SK-N-SH (cell line): ENCODE results near the gene SLC37A1. TPM values are rescaled to one million over a fixed set of nuclear protein-coding genes. Genes with fewer than 3 reads are reported as not detected.

Source experiments
- CTCF ChIA-PET: fragments of 300-600, 350-600 bp; formaldehyde crosslinking; extraction: SDS; loops from one replicate; lab custom pipeline; 2021; lab: Yijun Ruan, JAX
- POLR2A ChIA-PET: fragments of 350-600 bp; sonication (Branson Sonifier 250); formaldehyde crosslinking; extraction: SDS; loops from one replicate; lab custom pipeline; 2020; ENCODE audit warnings: antibody characterized with exemption, inconsistent platforms; lab: Yijun Ruan, JAX
- DNase-seq: peaks from one replicate; pipeline ENCODE4 v3.0.0; 2012
- H2AFZ ChIP-seq: fragments of 200-600 bp; sonication (generic); 2 replicates; pipeline ENCODE4 v1.8.1; 2016; ENCODE audit warnings: antibody characterized with exemption, mild to moderate bottlenecking, low read depth
- H3F3A ChIP-seq: fragments of 200-600 bp; sonication (generic); replicated peaks from 2 replicates; pipeline ENCODE3; 2016; ENCODE audit warnings: antibody characterized with exemption, mild to moderate bottlenecking; ENCODE audit not compliant: insufficient read depth
- H3K27ac ChIP-seq, 2 experiments: fragments of 200-500 bp in 1 of 2; fragments of 200-600 bp in 1 of 2; sonication (Bioruptor generic) in 1 of 2; sonication (generic), shearing (Covaris generic) in 1 of 2; 2 replicates each; pipeline versions ENCODE4 v1.5.1 to v1.6.1; 2014 to 2016; ENCODE audit warnings: low read depth in 2 of 2, inconsistent platforms in 1 of 2, low read length in 1 of 2, mild to moderate bottlenecking in 1 of 2, mixed read lengths in 1 of 2
- H3K27me3 ChIP-seq: fragments of 200-600 bp; sonication (generic), shearing (Covaris generic); 2 replicates; pipeline ENCODE4 v1.6.1; 2016; ENCODE audit warnings: mixed run types; ENCODE audit not compliant: insufficient read depth
- H3K36me3 ChIP-seq, 2 experiments: fragments of 200-500 bp in 1 of 2; fragments of 200-600 bp in 1 of 2; sonication (Bioruptor generic) in 1 of 2; sonication (generic) in 1 of 2; replicated peaks in 1 of 2; 2 replicates each; pipeline versions ENCODE3 to v1.5.1; 2014 to 2016; ENCODE audit warnings: low read length in 1 of 2, mild to moderate bottlenecking in 1 of 2; ENCODE audit not compliant: insufficient read depth in 2 of 2, control insufficient read depth in 1 of 2
- H3K4me1 ChIP-seq, 2 experiments: fragments of 200-500 bp in 1 of 2; fragments of 200-600 bp in 1 of 2; sonication (Bioruptor generic) in 1 of 2; sonication (generic), shearing (Covaris generic) in 1 of 2; 2 replicates each; pipeline versions ENCODE4 v1.5.1 to v1.6.1; 2014 to 2016; ENCODE audit warnings: low read depth in 1 of 2, low read length in 1 of 2, mixed run types in 1 of 2; ENCODE audit not compliant: insufficient read depth in 2 of 2, control insufficient read depth in 1 of 2
- H3K4me2 ChIP-seq: fragments of 200-600 bp; sonication (generic), shearing (Covaris generic); 2 replicates; pipeline ENCODE4 v1.6.1; 2017; ENCODE audit warnings: mixed run types
- H3K4me3 ChIP-seq, 2 experiments: fragments of 200-500 bp in 1 of 2; fragments of 200-600 bp in 1 of 2; sonication (Bioruptor generic) in 1 of 2; sonication (generic), shearing (Covaris generic) in 1 of 2; 2 replicates each; pipeline versions ENCODE4 v1.5.1 to v1.8.1; 2014 to 2016; ENCODE audit warnings: low read depth in 2 of 2, inconsistent platforms in 1 of 2, low read length in 1 of 2, mild to moderate bottlenecking in 1 of 2, mixed read lengths in 1 of 2, moderate library complexity in 1 of 2
- H3K79me2 ChIP-seq: fragments of 200-600 bp; sonication (generic); 2 replicates; pipeline ENCODE4 v1.8.1; 2017; ENCODE audit warnings: mild to moderate bottlenecking; ENCODE audit not compliant: insufficient read depth
- H3K9ac ChIP-seq: fragments of 200-600 bp; sonication (generic); 2 replicates; pipeline ENCODE4 v1.6.1; 2017; ENCODE audit warnings: mixed run types
- H3K9me2 ChIP-seq: fragments of 200-600 bp; sonication (generic); 2 replicates; pipeline ENCODE4 v1.6.1; 2017; ENCODE audit warnings: mixed run types
- H3K9me3 ChIP-seq: fragments of 200-600 bp; sonication (generic); 2 replicates; pipeline ENCODE4 v1.6.1; 2017; ENCODE audit warnings: mixed run types, mild to moderate bottlenecking, moderate library complexity
- H4K20me1 ChIP-seq: fragments of 200-600 bp; sonication (generic); 2 replicates; pipeline ENCODE4 v1.6.1; 2017; ENCODE audit warnings: mild to moderate bottlenecking, mixed run types; ENCODE audit not compliant: insufficient read depth
- CHD2 ChIP-seq: fragments of 150-350 bp; IDR thresholded peaks from 2 replicates; pipeline ENCODE4 v1.6.1; 2018; ENCODE audit warnings: low read length; ENCODE audit not compliant: partially characterized antibody
- ELF1 ChIP-seq: IDR thresholded peaks from 2 replicates; pipeline ENCODE4 v1.4.0; 2012
- EZH2phosphoT487 ChIP-seq: fragments of 200-600 bp; sonication (generic); IDR thresholded peaks from 2 replicates; pipeline ENCODE4 v1.6.1; 2017; ENCODE audit warnings: low read depth, mixed run types, mild to moderate bottlenecking, antibody characterized with exemption, moderate library complexity, borderline replicate concordance
- FOXJ3 ChIP-seq: sonication (generic); formaldehyde crosslinking; IDR thresholded peaks from 2 replicates; pipeline ENCODE4 v1.5.1; 2020; ENCODE audit warnings: mild to moderate bottlenecking, missing genetic modification reagents
- GATA2 ChIP-seq: sonication (generic); formaldehyde crosslinking; IDR thresholded peaks from 2 replicates; pipeline ENCODE4 v1.5.0; 2020; ENCODE audit warnings: mild to moderate bottlenecking, missing genetic modification reagents
- MEF2A ChIP-seq: IDR thresholded peaks from 2 replicates; pipeline ENCODE4 v1.4.0; 2012; ENCODE audit warnings: low read depth, borderline replicate concordance
- MXI1 ChIP-seq: IDR thresholded peaks from 2 replicates; pipeline ENCODE4 v1.6.1; 2012; ENCODE audit warnings: mild to moderate bottlenecking, low read depth, low read length, improper control_type of control experiment
- NFIC ChIP-seq: IDR thresholded peaks from 2 replicates; pipeline ENCODE4 v1.4.0; 2012; ENCODE audit warnings: borderline replicate concordance
- POLR2AphosphoS5 ChIP-seq: IDR thresholded peaks from 2 replicates; pipeline ENCODE4 v1.6.1; 2012; ENCODE audit warnings: low read depth, low read length
- RFX5 ChIP-seq: IDR thresholded peaks from 2 replicates; pipeline ENCODE4 v1.6.1; 2012; ENCODE audit warnings: mild to moderate bottlenecking, improper control_type of control experiment, low read length
- SIN3A ChIP-seq: IDR thresholded peaks from 2 replicates; pipeline ENCODE4 v1.6.1; 2012; ENCODE audit warnings: low read depth, mild to moderate bottlenecking, low read length, moderate library complexity, borderline replicate concordance
- TAF1 ChIP-seq: IDR thresholded peaks from 2 replicates; pipeline ENCODE4 v1.6.1; 2012; ENCODE audit warnings: low read depth, mild to moderate bottlenecking, low read length, moderate library complexity, borderline replicate concordance
- TCF12 ChIP-seq: IDR thresholded peaks from 2 replicates; pipeline ENCODE4 v1.4.0; 2012
- TEAD4 ChIP-seq: IDR thresholded peaks from 2 replicates; pipeline ENCODE4 v1.4.0; 2012; ENCODE audit warnings: mild to moderate bottlenecking, borderline replicate concordance; ENCODE audit not compliant: insufficient read depth
- YY1 ChIP-seq: IDR thresholded peaks from 2 replicates; pipeline ENCODE4 v1.4.0; 2012; ENCODE audit warnings: low read depth, mild to moderate bottlenecking
- WGBS: methylation state at CpG from one replicate; pipeline ENCODE4 v1.1.6; 2017; ENCODE audit warnings: low lambda C conversion rate; 5-methylcytosine and 5-hydroxymethylcytosine counted together
- polyA plus RNA-seq, 3 experiments: library from polyadenylated mRNA; depleted of rRNA; stranded (reverse); fragments of >200 nt; gene quantifications; 2 replicates each; pipeline ENCODE4 v1.2.3, GENCODE V29; 2012
- TF ChIP-seq, protein P1 (sequence below): fragments of 150-350 bp; IDR thresholded peaks from 2 replicates; pipeline ENCODE4 v1.6.1; 2017; ENCODE audit warnings: antibody characterized with exemption, low read length, low read depth, borderline replicate concordance
- TF ChIP-seq, protein P2 (sequence below): IDR thresholded peaks from 2 replicates; pipeline ENCODE4 v1.4.0; 2012; ENCODE audit warnings: low read depth, borderline replicate concordance
- TF ChIP-seq, protein P3 (sequence below): fragments of 200-600 bp; sonication (generic); IDR thresholded peaks from 2 replicates; pipeline ENCODE4 v1.6.1; 2017; ENCODE audit warnings: antibody characterized with exemption, mild to moderate bottlenecking, moderate library complexity
- TF ChIP-seq, protein P4 (sequence below): IDR thresholded peaks from 2 replicates; pipeline ENCODE4 v1.6.1; 2012; ENCODE audit warnings: mild to moderate bottlenecking, low read depth, low read length, moderate library complexity
- TF ChIP-seq, protein P5 (sequence below): IDR thresholded peaks from 2 replicates; pipeline ENCODE4 v1.4.0; 2012; ENCODE audit warnings: low read depth

The SLC37A1 gene
- polyA plus RNA-seq, 1 of the 3 experiments (the other 2 are of a cell fraction), result 2.8 TPM

DNA sequence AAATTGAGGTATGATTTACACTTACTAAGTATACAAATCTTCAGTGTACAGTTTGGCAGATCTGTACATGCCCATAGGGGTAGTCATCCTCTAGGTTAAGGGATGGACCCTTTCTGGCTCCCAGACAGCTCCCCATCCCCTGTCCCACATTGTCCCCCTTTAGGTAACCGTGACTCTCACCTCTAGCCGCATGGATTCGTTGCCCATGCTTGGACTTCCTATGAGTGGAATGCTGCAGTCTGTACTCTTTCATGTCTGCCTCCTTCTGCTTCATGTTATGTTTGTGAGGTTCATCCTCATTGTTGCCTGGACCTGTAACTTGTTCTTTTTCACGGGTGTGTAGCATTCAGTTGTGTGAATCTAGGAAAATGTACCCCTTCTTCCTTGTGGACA, 20.3 kb downstream of the SLC37A1 start:
- CTCF ChIA-PET, result interaction anchor here (0.8 to 2.0 kb wide), 5 partner anchors 11 to 225 kb away, joined by 3 to 6 read pairs (median 3); no protein-coding TSS in a partner anchor
- 82% methylated on average over 4 of the region's 4 CpGs for whole genome bisulfite sequencing
- Histone ChIP-seq H3K27ac (no peak overlapping the region), H3K4me2 (no peak overlapping the region), H3K9ac (no peak overlapping the region), H3K4me1 (peaks cover 0 to 26% of the 10 kb centered on the region in 2 experiments; a peak in 1 of 4 replicates), H3K9me3 (no peaks in the 10 kb centered on the region), H3K9me2 (no peaks in the 10 kb centered on the region), H4K20me1 (no peaks in the 10 kb centered on the region), H3K4me3 (no peak overlapping the region), H2AFZ (no peak overlapping the region), H3K36me3 (no peaks in the 10 kb centered on the region), H3K79me2 (no peaks in the 10 kb centered on the region), H3K27me3 (no peaks in the 10 kb centered on the region), H3F3A (no peaks in the 10 kb centered on the region)
- no peak for DNase-seq
- POLR2A ChIA-PET, result no interaction called here
- TF ChIP-seq MXI1, result no peak
- TF ChIP-seq RFX5, result no peak
- no peak for TF ChIP-seq MEF2A
- TF ChIP-seq, protein P1, sequence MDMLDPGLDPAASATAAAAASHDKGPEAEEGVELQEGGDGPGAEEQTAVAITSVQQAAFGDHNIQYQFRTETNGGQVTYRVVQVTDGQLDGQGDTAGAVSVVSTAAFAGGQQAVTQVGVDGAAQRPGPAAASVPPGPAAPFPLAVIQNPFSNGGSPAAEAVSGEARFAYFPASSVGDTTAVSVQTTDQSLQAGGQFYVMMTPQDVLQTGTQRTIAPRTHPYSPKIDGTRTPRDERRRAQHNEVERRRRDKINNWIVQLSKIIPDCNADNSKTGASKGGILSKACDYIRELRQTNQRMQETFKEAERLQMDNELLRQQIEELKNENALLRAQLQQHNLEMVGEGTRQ, result no peak
- TF ChIP-seq, protein P2, sequence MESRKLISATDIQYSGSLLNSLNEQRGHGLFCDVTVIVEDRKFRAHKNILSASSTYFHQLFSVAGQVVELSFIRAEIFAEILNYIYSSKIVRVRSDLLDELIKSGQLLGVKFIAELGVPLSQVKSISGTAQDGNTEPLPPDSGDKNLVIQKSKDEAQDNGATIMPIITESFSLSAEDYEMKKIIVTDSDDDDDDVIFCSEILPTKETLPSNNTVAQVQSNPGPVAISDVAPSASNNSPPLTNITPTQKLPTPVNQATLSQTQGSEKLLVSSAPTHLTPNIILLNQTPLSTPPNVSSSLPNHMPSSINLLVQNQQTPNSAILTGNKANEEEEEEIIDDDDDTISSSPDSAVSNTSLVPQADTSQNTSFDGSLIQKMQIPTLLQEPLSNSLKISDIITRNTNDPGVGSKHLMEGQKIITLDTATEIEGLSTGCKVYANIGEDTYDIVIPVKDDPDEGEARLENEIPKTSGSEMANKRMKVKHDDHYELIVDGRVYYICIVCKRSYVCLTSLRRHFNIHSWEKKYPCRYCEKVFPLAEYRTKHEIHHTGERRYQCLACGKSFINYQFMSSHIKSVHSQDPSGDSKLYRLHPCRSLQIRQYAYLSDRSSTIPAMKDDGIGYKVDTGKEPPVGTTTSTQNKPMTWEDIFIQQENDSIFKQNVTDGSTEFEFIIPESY, result no peak
- no peak for TF ChIP-seq ELF1
- TF ChIP-seq, protein P3, sequence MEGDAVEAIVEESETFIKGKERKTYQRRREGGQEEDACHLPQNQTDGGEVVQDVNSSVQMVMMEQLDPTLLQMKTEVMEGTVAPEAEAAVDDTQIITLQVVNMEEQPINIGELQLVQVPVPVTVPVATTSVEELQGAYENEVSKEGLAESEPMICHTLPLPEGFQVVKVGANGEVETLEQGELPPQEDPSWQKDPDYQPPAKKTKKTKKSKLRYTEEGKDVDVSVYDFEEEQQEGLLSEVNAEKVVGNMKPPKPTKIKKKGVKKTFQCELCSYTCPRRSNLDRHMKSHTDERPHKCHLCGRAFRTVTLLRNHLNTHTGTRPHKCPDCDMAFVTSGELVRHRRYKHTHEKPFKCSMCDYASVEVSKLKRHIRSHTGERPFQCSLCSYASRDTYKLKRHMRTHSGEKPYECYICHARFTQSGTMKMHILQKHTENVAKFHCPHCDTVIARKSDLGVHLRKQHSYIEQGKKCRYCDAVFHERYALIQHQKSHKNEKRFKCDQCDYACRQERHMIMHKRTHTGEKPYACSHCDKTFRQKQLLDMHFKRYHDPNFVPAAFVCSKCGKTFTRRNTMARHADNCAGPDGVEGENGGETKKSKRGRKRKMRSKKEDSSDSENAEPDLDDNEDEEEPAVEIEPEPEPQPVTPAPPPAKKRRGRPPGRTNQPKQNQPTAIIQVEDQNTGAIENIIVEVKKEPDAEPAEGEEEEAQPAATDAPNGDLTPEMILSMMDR, result no peak
- no peak for TF ChIP-seq TAF1
- TF ChIP-seq SIN3A, result no peak
- no peak for TF ChIP-seq YY1
- TF ChIP-seq CHD2, result no peak
- no peak for TF ChIP-seq FOXJ3
- TF ChIP-seq, protein P4, sequence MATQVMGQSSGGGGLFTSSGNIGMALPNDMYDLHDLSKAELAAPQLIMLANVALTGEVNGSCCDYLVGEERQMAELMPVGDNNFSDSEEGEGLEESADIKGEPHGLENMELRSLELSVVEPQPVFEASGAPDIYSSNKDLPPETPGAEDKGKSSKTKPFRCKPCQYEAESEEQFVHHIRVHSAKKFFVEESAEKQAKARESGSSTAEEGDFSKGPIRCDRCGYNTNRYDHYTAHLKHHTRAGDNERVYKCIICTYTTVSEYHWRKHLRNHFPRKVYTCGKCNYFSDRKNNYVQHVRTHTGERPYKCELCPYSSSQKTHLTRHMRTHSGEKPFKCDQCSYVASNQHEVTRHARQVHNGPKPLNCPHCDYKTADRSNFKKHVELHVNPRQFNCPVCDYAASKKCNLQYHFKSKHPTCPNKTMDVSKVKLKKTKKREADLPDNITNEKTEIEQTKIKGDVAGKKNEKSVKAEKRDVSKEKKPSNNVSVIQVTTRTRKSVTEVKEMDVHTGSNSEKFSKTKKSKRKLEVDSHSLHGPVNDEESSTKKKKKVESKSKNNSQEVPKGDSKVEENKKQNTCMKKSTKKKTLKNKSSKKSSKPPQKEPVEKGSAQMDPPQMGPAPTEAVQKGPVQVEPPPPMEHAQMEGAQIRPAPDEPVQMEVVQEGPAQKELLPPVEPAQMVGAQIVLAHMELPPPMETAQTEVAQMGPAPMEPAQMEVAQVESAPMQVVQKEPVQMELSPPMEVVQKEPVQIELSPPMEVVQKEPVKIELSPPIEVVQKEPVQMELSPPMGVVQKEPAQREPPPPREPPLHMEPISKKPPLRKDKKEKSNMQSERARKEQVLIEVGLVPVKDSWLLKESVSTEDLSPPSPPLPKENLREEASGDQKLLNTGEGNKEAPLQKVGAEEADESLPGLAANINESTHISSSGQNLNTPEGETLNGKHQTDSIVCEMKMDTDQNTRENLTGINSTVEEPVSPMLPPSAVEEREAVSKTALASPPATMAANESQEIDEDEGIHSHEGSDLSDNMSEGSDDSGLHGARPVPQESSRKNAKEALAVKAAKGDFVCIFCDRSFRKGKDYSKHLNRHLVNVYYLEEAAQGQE, result no peak
- no peak for TF ChIP-seq POLR2AphosphoS5
- TF ChIP-seq GATA2, result no peak
- no peak for TF ChIP-seq TCF12
- TF ChIP-seq TEAD4, result no peak
- no peak for TF ChIP-seq NFIC
- TF ChIP-seq, protein P5, sequence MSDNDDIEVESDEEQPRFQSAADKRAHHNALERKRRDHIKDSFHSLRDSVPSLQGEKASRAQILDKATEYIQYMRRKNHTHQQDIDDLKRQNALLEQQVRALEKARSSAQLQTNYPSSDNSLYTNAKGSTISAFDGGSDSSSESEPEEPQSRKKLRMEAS, result no peak
- no peak for TF ChIP-seq EZH2phosphoT487
